ENCODE results near the gene STIM1. TPM values are rescaled to one million over a fixed set of nuclear protein-coding genes. Genes with fewer than 3 reads are reported as not detected.
"Not testable (repeated sequence)": the region's sequence is repeated elsewhere in the genome, so short reads cannot be mapped to it uniquely, and the experiment has no call there.

Gene STIM1
- total and polyA plus RNA-seq, 7 donors, result 52.1 to 147 (median 109) TPM

- WGBS, 3 donors, result 28 to 43% (median 30%) methylated on average over 4 of the region's 4 CpGs
Measured at GRCh38 chr11:3859373-3859881, 4.0 kb downstream of the STIM1 start.

GRCh38 chr11:3860375-3860774 is 4.9 kb downstream of the STIM1 start:
- H3K27ac ChIP-seq, result peak overlapping the region; percentile 99
- no peaks in the 10 kb centered on the region for H3K9me3 ChIP-seq
- no peak for TF ChIP-seq CTCF (IDR thresholded peaks at IDR 0.05)
- peak overlapping the region; percentile 90 for H3K4me3 ChIP-seq
- ATAC-seq (no peak), DNase-seq (no peak)
- no peaks in the 10 kb centered on the region for H3K36me3 ChIP-seq (ENCODE audit: insufficient read depth in 1 of 2, low read depth in 1 of 2)
- no peaks in the 10 kb centered on the region for H3K27me3 ChIP-seq (ENCODE audit: insufficient read depth in 3 of 3, low read length in 2 of 3)
- H3K4me1 ChIP-seq, result peaks cover 77% of the 10 kb centered on the region
- intact Hi-C loops (cut with DNase I), result no loop called here
- WGBS, 3 donors, result 59 to 78% (median 62%) methylated on average over 2 of the region's 2 CpGs

More at GRCh38 chr11:3859373-3859881, 4.0 kb downstream of the STIM1 start:
- DNase-seq (peak; percentile 70 to 91), ATAC-seq (peak; percentile 49 to 66 (median 58))
- Histone ChIP-seq H3K27me3 (ENCODE audit: insufficient read depth in 3 of 3, low read length in 2 of 3) (no peaks in the 10 kb centered on the region), H3K4me1 (peaks cover 70% of the 10 kb centered on the region), H3K36me3 (ENCODE audit: insufficient read depth in 1 of 2, low read depth in 1 of 2) (no peaks in the 10 kb centered on the region), H3K27ac (peak overlapping the region; percentile 99), H3K9me3 (no peaks in the 10 kb centered on the region), H3K4me3 (peak overlapping the region; percentile 90)
- intact Hi-C loops (cut with DNase I), result loop anchor here (5.0 kb wide), 2 partner anchors 48 to 88 kb away; no protein-coding TSS in a partner anchor
- no peak for TF ChIP-seq CTCF (IDR thresholded peaks at IDR 0.05)

GRCh38 chr11:3860898-3861393 is 5.5 kb downstream of the STIM1 start:
- H3K27me3 ChIP-seq (ENCODE audit: insufficient read depth in 3 of 3, low read length in 2 of 3); H3K9me3 ChIP-seq; ATAC-seq; intact Hi-C loops (cut with DNase I); DNase-seq; H3K36me3 ChIP-seq (ENCODE audit: insufficient read depth in 1 of 2, low read depth in 1 of 2): not testable (repeated sequence)
- peak overlapping the region; percentile 90 for H3K4me3 ChIP-seq
- H3K27ac ChIP-seq, result peak overlapping the region; percentile 99
- peaks cover 82% of the 10 kb centered on the region for H3K4me1 ChIP-seq
- WGBS, 3 donors, result 60 to 80% (median 67%) methylated on average over 3 to 4 of the region's 4 CpGs

GRCh38 chr11:3861683-3862082 is 6.2 kb downstream of the STIM1 start:
- intact Hi-C loops (cut with DNase I), result no loop called here
- H3K4me1 ChIP-seq, result peaks cover 89% of the 10 kb centered on the region
- no peak for TF ChIP-seq CTCF (IDR thresholded peaks at IDR 0.05)

GRCh38 chr11:3865388-3866193 is 10.1 kb downstream of the STIM1 start:
- Histone ChIP-seq H3K36me3 (ENCODE audit: insufficient read depth in 1 of 2, low read depth in 1 of 2) (no peaks in the 10 kb centered on the region), H3K27me3 (ENCODE audit: insufficient read depth in 3 of 3, low read length in 2 of 3) (no peaks in the 10 kb centered on the region), H3K4me3 (peak overlapping the region; percentile 27), H3K27ac (peak overlapping the region; percentile 79), H3K9me3 (no peaks in the 10 kb centered on the region), H3K4me1 (peaks cover 83% of the 10 kb centered on the region)
- no peak for TF ChIP-seq CTCF (IDR thresholded peaks at IDR 0.05)
- intact Hi-C loops (cut with DNase I), result no loop called here
- WGBS, 3 donors, result 31 to 38% (median 33%) methylated on average over 3 of the region's 3 CpGs
- ATAC-seq, result no peak
- no peak for DNase-seq

More at GRCh38 chr11:3861683-3862082, 6.2 kb downstream of the STIM1 start:
- H3K27me3 ChIP-seq (ENCODE audit: insufficient read depth in 3 of 3, low read length in 2 of 3), result no peaks in the 10 kb centered on the region
- H3K4me3 ChIP-seq, result peak overlapping the region; percentile 9
- no peaks in the 10 kb centered on the region for H3K36me3 ChIP-seq (ENCODE audit: insufficient read depth in 1 of 2, low read depth in 1 of 2)
- WGBS, 3 donors, result 6 to 16% (median 15%) methylated on average over 1 of the region's 1 CpG
- no peak for ATAC-seq
- DNase-seq, result no peak
- H3K27ac ChIP-seq, result peak overlapping the region; percentile 99
- no peaks in the 10 kb centered on the region for H3K9me3 ChIP-seq

Data from psoas muscle (tissue), 8 donors.